CD4-positive, alpha-beta T cell treated with Interleukin-21 for 1 hour (primary cell): ENCODE results near the gene HTR2A.

ENCODE experiments used
- DNase-seq: peaks from one replicate; pipeline ENCODE4 v3.0.0-alpha.2; 2020

Gene HTR2A

DNA sequence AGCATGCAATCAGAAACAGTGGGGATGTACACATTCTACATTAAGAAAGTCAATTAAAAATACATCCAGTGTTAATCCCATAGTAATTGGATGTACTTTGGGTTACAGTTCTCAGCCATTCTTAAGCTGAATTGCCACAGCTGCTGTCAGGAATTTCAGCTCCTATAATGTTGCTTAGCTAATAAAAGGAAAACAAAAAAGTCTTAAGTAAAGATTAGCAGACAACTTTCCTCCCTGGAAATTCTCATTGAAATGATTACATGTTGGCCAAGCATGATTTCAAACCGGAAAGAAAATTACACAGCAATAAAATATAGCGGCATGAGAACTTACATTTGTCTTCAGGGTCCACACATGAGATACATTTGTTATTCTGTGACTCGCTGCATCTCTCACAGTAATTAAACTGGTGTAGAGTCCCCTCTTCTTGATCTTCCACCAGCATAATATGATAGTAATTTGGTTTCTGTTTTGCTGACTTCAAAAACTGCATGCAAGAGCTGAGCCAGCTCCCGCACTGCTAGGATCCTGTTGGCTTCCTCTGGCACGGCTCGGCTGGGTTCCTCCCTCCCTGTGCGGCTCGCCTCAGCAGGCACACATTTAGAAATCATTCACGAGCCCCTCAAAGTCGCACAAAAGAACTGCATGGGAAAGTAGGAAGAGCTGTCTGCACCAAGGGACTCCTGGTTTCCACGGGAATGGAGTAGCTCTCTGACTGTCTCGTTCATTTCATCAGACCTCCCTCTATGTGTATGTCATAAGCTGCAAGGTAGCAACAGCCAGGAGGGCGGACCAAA, at the start of gene HTR2A:
TSS of gene HTR2A (minus strand) at position 713 of the 797 bp plus-strand sequence. CDS start 1,147 bp downstream, outside the sequence.
- no peak for DNase-seq

- no peak for DNase-seq
These were observed 39.7 kb upstream of the HTR2A start for GRCh38 chr13:46936525-46936924.

- DNase-seq = no peak
These were observed 37.9 kb upstream of the HTR2A start for GRCh38 chr13:46934749-46935148.

GRCh38 chr13:46926916-46927590, 30.2 kb upstream of the HTR2A start:
- DNase-seq = no peak

- DNase-seq = no peak
These were observed 28.6 kb upstream of the HTR2A start for GRCh38 chr13:46925486-46925885.

- no peak for DNase-seq
These were observed 17.5 kb upstream of the HTR2A start for GRCh38 chr13:46914341-46914740.

DNA sequence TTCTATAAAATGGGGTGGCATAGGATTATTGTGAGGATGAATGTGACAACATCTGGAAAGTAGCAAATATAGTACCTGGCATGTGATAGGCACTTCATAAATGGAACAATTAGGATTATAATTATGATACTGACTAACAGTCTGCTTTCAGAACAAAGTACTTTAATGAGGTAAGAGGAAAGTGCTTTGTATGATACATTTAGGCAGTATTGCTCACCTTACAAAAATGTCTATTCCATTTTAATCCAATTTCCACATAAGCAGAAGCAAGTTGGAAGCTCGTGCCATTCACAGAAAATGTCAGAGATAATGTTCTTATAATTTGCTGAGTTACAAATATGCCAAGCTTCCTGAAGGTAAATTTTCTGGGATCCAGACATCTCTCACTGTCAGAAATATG, 16.9 kb upstream of the HTR2A start:
- DNase-seq = no peak

DNA sequence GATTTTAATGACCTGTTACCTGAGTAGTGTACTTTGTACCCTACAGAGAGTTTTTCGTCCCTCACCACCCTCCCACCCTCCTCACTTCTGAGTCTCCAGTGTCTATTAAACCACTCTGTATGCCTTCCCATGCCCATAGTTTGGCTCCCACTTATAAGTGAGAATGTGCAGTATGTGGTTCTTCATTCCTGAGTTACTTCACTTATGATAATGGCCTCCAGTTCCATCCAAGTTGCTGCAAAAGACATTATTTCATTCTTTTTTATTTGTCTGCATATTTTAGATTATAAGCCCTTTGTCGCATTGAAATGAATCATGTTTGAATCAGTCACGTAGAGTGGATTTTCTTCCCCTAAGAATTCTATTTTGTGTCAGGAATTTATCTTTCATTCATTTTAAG, 12.2 kb upstream of the HTR2A start:
- DNase-seq = no peak

DNA sequence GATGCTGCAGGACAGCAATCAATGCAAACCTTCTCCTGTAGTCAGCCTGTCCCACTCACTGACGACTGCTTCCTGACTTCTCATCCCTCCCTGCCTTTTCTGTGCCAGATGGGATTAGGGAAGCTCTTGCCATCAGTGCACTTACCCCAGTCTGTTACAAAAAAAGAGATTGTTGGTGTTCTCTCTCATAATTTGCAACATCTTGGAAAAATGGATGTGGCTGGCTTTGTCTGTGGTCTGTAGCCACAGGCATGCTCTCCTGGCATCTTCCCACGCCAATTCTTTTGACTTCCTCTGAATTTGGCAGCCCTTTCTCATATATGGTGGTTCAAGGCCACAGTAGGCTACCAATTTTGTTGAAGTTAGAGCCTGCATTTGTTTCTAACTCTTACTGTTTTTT, 11.6 kb upstream of the HTR2A start:
- DNase-seq = no peak

GRCh38 chr13:46906405-46906804, 9.6 kb upstream of the HTR2A start:
- DNase-seq = no peak

- DNase-seq = no peak
These were observed 8.4 kb upstream of the HTR2A start for GRCh38 chr13:46905249-46905648.

DNA sequence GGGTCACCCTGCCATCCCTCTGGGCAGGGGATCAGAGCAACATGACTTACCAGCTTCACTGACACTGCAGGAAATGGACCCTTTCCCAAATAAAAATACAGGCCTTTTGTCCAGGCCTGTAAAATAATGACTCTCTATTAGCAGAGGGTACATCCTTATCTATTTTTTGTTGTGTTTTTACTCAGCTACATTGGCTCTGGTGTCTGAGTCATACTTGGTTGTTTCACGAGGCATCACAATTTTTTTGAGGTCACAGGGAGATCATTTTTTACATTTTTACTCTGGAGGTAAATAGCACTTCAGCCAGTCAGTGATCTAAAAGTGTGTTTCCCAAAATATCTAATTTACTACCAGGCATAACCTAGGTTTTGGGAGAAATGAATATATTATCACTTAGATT, 6.9 kb upstream of the HTR2A start:
- DNase-seq = no peak

GRCh38 chr13:46901721-46902120, 4.9 kb upstream of the HTR2A start:
- DNase-seq = no peak

- no peak for DNase-seq
These were observed 2.9 kb upstream of the HTR2A start for GRCh38 chr13:46899801-46900200.

- DNase-seq = no peak
These were observed 1.5 kb downstream of the HTR2A start for GRCh38 chr13:46895381-46895780.

DNA sequence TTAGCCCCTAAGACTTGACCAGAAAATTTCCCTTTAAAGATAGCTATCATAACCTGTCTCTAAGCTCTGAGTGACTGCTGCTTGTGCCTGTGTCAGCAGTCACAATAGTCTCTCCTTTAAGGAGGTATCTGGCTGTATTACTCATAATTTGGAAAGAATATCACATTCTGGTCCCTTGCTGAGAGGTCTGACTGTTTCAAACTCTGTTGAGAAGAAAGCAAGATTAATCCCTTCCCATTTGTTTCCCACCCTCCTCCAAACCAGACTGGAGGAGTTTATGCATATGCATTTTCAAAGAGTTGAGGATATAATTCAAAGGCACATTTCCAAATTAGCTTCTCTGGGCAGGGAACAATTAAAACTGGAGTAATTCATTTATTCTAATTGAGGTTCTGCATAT, 2.3 kb downstream of the HTR2A start:
- no peak for DNase-seq

DNA sequence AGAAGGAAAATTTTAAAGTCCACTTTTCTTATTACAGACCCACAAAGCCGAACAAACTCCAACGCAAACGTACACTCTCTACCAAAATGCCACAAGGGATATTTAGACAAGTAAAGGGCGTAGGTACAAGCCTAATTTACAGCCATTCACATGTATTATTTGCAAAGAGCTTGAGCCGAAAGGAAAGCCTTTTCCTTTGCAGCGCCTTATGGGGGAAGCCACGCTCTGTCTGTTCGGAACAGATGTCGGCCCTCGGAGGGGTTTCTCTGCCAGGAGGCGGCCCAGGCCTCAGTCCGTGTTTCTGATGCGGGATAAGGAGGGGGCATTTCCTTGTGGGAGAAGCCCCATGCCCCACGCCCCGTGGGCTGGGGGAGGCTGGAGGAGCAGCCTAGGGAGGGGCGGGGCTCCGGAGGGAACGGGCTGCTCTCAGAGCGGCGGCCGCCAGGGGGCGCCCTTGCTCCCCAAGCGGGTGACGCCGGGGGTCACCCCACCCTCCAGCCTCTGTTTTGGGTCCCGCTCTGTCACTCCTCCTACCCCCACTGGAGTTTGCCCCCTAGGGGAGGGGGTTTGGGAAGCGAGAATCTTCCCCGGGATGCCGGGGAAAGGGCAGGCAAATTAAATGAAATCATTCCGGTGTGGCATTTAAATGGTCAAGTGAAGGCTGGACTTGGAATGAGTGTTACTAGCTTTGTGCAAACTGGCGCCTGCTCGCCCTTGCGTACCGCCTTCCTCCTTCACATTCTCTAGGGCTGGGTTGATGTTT, 2.9 kb downstream of the HTR2A start:
- peak; percentile 40 for DNase-seq

- DNase-seq = no peak
These were observed 3.6 kb downstream of the HTR2A start for GRCh38 chr13:46893221-46893740.

DNA sequence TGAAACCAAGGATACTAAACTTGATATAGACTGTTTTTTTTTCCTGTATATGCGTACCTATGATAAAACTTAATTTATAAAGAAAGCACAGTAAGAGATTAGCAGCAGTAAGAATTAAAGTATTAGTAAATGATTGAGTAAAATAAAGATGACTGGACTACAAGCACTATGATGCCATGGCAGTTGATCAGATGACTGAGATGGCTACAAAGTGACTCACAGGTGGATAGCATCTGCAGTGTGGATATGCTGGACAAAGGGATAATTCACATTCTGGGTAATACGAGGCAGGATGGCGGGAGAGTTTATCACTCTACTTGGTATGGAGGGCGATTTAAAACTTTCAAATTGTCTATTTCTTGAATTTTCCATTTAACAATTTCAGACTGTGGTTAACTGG, 11.8 kb downstream of the HTR2A start:
- no peak for DNase-seq

- DNase-seq = no peak
These were observed 12.3 kb downstream of the HTR2A start for GRCh38 chr13:46884531-46884930.

DNA sequence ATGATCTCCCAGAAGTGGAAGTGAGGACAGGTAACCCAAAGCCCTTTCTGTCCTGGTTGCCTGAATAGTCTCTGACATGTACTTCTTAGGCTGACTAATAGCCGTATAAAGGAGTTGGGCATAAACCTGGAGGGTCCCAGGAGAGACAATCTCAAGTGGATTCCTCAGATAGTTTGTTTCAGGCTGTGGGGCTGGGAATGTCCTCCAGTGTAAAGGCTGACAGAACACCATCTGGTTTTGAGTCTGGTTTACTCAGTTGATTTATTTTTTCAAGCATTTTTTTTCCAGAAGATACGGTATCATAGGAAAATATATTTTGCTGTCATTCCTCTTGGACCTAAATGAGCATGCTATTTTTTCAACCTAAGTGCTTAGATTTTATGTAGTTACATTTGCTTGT, 15.2 kb downstream of the HTR2A start:
- DNase-seq = no peak

DNA sequence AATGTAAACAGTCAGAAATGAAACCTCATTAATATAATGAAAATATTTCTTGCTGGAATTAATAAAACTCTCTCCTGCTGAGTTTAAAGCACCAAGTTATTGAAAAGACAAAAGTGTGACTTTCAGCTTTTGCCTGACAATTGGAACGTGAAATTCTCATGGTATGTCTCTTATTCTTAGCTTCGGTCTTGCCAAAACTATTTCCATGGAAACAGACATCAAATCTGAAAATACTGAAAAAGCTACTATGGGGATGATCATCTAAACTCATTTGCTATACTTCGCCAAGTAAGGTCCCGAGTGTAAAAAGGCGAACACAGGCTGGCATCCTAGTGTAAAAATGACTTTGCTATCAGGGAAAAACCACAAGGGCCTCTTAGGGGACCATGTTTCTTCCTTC, 22.8 kb downstream of the HTR2A start:
- DNase-seq = no peak

DNA sequence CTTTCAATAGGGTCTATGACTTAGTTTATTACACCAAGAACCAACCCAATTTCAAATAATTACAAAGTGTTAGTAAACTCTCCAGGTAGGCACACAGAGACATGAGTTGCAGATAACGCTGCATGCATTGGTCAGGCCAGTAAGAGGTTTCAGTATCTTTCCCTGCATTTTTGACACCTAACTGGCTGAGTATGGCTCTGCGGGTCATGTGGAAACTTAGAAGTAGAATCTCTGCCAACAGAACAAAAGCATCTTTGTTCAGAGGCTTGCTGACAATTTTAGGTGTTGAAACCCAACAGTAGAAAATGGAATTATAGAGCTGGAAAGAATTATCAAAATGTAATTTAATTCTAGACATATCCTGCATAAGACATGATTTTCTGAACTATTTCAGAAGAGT, 25.3 kb downstream of the HTR2A start:
- no peak for DNase-seq

DNA sequence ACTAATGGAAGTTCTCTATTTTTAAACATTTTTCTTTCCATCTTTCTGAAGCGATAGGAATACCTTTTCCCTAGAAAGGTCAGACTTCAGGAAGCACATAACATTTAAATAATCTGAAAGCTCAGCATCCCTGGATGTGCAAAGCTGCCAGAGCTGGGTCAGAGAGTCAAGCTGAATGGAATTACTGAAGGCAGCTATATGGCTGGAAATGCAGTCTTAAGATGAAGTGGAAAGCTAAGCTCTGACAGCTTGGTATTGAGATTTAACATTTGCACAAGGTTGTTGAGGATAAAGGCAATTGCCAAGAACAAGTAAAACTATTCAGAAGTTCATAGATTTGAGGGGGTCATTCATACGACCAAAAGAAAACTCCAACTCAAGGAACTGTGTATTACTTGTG, 28.8 kb downstream of the HTR2A start:
- no peak for DNase-seq
